GM19395 (cell line): Measurements from ENCODE around the gene B3GALNT1.

Source experiments
- ATAC-seq: cut with Tn5 transposase; IDR thresholded peaks from one replicate; pipeline ENCODE4 v1.9.1; 2021; ENCODE audit warnings: mild to moderate bottlenecking, moderate library complexity; ENCODE audit not compliant: unreplicated experiment

The B3GALNT1 gene

GRCh38 chr3:161104561-161105551 is at the start of gene B3GALNT1:
Gene B3GALNT1 (minus strand): TSS chr3:161105349. CDS start chr3:161086754, 18,595 bp downstream.
- peak; percentile 81 for ATAC-seq

- ATAC-seq: no peak
Observed at GRCh38 chr3:161153480-161153879, 48.3 kb upstream of the B3GALNT1 start.

GRCh38 chr3:161150001-161150525 is 44.9 kb upstream of the B3GALNT1 start:
- no peak for ATAC-seq

- ATAC-seq: no peak
Observed at GRCh38 chr3:161149529-161149928, 44.4 kb upstream of the B3GALNT1 start.

GRCh38 chr3:161148832-161149475 is 43.8 kb upstream of the B3GALNT1 start:
- no peak for ATAC-seq

- no peak for ATAC-seq
Observed at GRCh38 chr3:161142486-161142885, 37.3 kb upstream of the B3GALNT1 start.

GRCh38 chr3:161139686-161140085 is 34.5 kb upstream of the B3GALNT1 start:
- no peak for ATAC-seq

GRCh38 chr3:161137260-161137659 is 32.1 kb upstream of the B3GALNT1 start:
- no peak for ATAC-seq

GRCh38 chr3:161132391-161132790 is 27.2 kb upstream of the B3GALNT1 start:
- ATAC-seq: no peak

GRCh38 chr3:161126495-161126894 is 21.3 kb upstream of the B3GALNT1 start:
- no peak for ATAC-seq

- ATAC-seq: no peak
Observed at GRCh38 chr3:161117646-161118045, 12.5 kb upstream of the B3GALNT1 start.

GRCh38 chr3:161108840-161109239 is 3.7 kb upstream of the B3GALNT1 start:
- ATAC-seq: no peak

GRCh38 chr3:161107311-161107710 is 2.2 kb upstream of the B3GALNT1 start:
- no peak for ATAC-seq

- ATAC-seq: no peak
Observed at GRCh38 chr3:161103776-161104385, 1.3 kb downstream of the B3GALNT1 start.

GRCh38 chr3:161101609-161102008 is 3.5 kb downstream of the B3GALNT1 start:
- ATAC-seq: no peak

- no peak for ATAC-seq
Observed at GRCh38 chr3:161100994-161101393, 4.2 kb downstream of the B3GALNT1 start.

- ATAC-seq: peak; percentile 48
Observed at GRCh38 chr3:161096771-161097367, 8.3 kb downstream of the B3GALNT1 start.

- ATAC-seq: no peak
Observed at GRCh38 chr3:161093895-161094294, 11.3 kb downstream of the B3GALNT1 start.

- no peak for ATAC-seq
Observed at GRCh38 chr3:161084277-161084676, 20.9 kb downstream of the B3GALNT1 start.

GRCh38 chr3:161083131-161083530 is 22.0 kb downstream of the B3GALNT1 start:
- ATAC-seq: no peak

GRCh38 chr3:161082063-161082462 is 23.1 kb downstream of the B3GALNT1 start:
- ATAC-seq: peak; percentile 47
